Heart right ventricle (tissue), 16 donors: Measurements from ENCODE around the gene NFAM1. TPM values are rescaled to one million over a fixed set of nuclear protein-coding genes. Genes with fewer than 3 reads are reported as not detected.

ENCODE experiments used
- ATAC-seq, 8 donors: fragments of 200-7000 bp; cut with Tn5 transposase; one replicate each; pipeline ENCODE4 v1.9.1; 2020; ENCODE audit warnings: mild to moderate bottlenecking in 8 of 8, moderate library complexity in 8 of 8, moderate number of reproducible peaks in 1 of 8
- DNase-seq, 2 donors: peaks; one replicate each; pipeline ENCODE4 v3.0.0-alpha.2; 2020
- H3K27ac ChIP-seq, 10 donors: fragments of 200-600 bp; sonication (generic) in 2 of 10; one replicate each; pipeline versions ENCODE4 v1.5.0 to v1.8.0; 2020 to 2022; ENCODE audit warnings: mild to moderate bottlenecking in 3 of 10
- H3K27me3 ChIP-seq, 7 donors: fragments of 200-600 bp; one replicate each; pipeline ENCODE4 v1.8.0; 2021 to 2022; ENCODE audit warnings: mild to moderate bottlenecking in 2 of 7
- H3K36me3 ChIP-seq, 9 donors: fragments of 200-600 bp; sonication (generic) in 1 of 9; one replicate each; pipeline versions ENCODE4 v1.5.0 to v1.8.0; 2020 to 2022; ENCODE audit warnings: mild to moderate bottlenecking in 2 of 9
- H3K4me1 ChIP-seq, 9 donors: fragments of 200-600 bp; sonication (generic) in 1 of 9; one replicate each; pipeline versions ENCODE4 v1.5.0 to v1.8.0; 2020 to 2022; ENCODE audit warnings: mild to moderate bottlenecking in 4 of 9
- H3K4me3 ChIP-seq, 10 donors: fragments of 200-600 bp; sonication (generic) in 2 of 10; one replicate each; pipeline versions ENCODE4 v1.5.0 to v1.8.0; 2020 to 2022; ENCODE audit warnings: mild to moderate bottlenecking in 7 of 10, moderate library complexity in 2 of 10
- H3K9me3 ChIP-seq, 11 donors: fragments of 200-600 bp in 10 of 11; sonication (generic) in 2 of 11; one replicate each; pipeline versions ENCODE4 v1.5.0 to v1.8.0; 2013 to 2022; ENCODE audit warnings: mild to moderate bottlenecking in 2 of 11, control low read depth in 1 of 11, moderate library complexity in 1 of 11
- whole genome bisulfite sequencing, 2 donors: extraction: QIAGEN DNeasy Blood & Tissue Kit; methylation state at CpG; one replicate each; pipeline ENCODE4 v1.1.7; 2013; ENCODE audit warnings: inconsistent platforms in 1 of 2; 5-methylcytosine and 5-hydroxymethylcytosine counted together
- intact Hi-C, 10 donors: fragments of 100-400 bp; cut with DNase I; formaldehyde crosslinking; loops; one replicate each; pipeline versions ENCODE4 v1.11.1 to v1.14.2; 2022
- polyA plus RNA-seq, 2 donors: library from polyadenylated mRNA; stranded (reverse); fragments of 200-250 nt; gene quantifications; one replicate each; pipeline ENCODE4 v1.2.3, GENCODE V29; 2013
- total RNA-seq, 10 donors: library from RNA; stranded (reverse); fragmentation: NEBNext Ultra II Directional in 3 of 10; extraction: Animal tissue kit (Norgen Biotek cat#: 25700) in 3 of 10; gene quantifications; one replicate each; pipeline versions ENCODE4 v1.2.1 to v1.2.4, GENCODE V29; 2021 to 2023
- TF ChIP-seq, protein P1 (sequence below), 9 donors: fragments of 200-600 bp; sonication (generic) in 2 of 9; IDR thresholded peaks; one replicate each; pipeline versions ENCODE4 v1.5.0 to v1.8.0; 2021 to 2022; ENCODE audit warnings: antibody characterized with exemption in 9 of 9, mild to moderate bottlenecking in 5 of 9, moderate library complexity in 1 of 9
- donor health status: Arrhythmogenic right ventricular cardiomyopathy.
- donor health status: ischemic (EF 13 %, LVEDD 7.1; RV severe dilation, severe dysfunction).
- donor health status: healthy with polysubstance abuse.
- donor health status: DM: no; HTN: yes; CAD: no.
- donor health status: DM: no; HTN: no; CAD: no.
- donor health status: ischemic (EF 25% LVEDD 6.9; RV normal size, moderate dysfunction).
- donor health status: ischemic (EF 25% LVEDD 5.7; RV mildly dilated, moderate dysfunction).
- donor health status: healthy.
- donor health status: DM: yes; HTN: yes; CAD: no.
- donor health status: Ischemic cardiomyopathy.
- donor health status: ischemic (EF 35%, LVEDD 5.7; RV mildly dilated, moderate dysfunction).
- donor health status: nonischemic (EF 11% LVEDD 7.7; RV severe dilation, severe dysfunction).
- donor health status: DM: yes; HTN: yes; CAD: no.
- donor health status: PGD.
- donor health status: ischemic (EF 29% LVEDD 5.4; RV normal size, mild dysfunction).
- donor health status: nonischemic (EF 23%, LVEDD 6.1; RV moderate dilation, normal function).

The NFAM1 gene
- total and polyA plus RNA-seq, 12 donors, result 0.38 to 6.4 (median 1.4) TPM

- Histone ChIP-seq H3K36me3 (no peaks in the 10 kb centered on the region), H3K4me3 (no peak overlapping the region), H3K9me3 (peaks cover 0 to 5% (median 0%) of the 10 kb centered on the region in 11 donors), H3K27me3 (peaks cover 0 to 45% (median 7%) of the 10 kb centered on the region in 7 donors), H3K27ac (no peak overlapping the region), H3K4me1 (peaks cover 0 to 12% (median 2%) of the 10 kb centered on the region in 9 donors)
- TF ChIP-seq, protein P1, sequence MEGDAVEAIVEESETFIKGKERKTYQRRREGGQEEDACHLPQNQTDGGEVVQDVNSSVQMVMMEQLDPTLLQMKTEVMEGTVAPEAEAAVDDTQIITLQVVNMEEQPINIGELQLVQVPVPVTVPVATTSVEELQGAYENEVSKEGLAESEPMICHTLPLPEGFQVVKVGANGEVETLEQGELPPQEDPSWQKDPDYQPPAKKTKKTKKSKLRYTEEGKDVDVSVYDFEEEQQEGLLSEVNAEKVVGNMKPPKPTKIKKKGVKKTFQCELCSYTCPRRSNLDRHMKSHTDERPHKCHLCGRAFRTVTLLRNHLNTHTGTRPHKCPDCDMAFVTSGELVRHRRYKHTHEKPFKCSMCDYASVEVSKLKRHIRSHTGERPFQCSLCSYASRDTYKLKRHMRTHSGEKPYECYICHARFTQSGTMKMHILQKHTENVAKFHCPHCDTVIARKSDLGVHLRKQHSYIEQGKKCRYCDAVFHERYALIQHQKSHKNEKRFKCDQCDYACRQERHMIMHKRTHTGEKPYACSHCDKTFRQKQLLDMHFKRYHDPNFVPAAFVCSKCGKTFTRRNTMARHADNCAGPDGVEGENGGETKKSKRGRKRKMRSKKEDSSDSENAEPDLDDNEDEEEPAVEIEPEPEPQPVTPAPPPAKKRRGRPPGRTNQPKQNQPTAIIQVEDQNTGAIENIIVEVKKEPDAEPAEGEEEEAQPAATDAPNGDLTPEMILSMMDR (IDR thresholded peaks at IDR 0.05), result no peak
- intact Hi-C loops, result no loop called here
- ATAC-seq (no peak), DNase-seq (no peak)
- 73 to 86% methylated on average over 4 of the region's 4 CpGs for WGBS, 2 donors
Measured at GRCh38 chr22:42345458-42345857, 86.7 kb downstream of the NFAM1 start.

- 33 to 48% methylated on average over 31 of the region's 31 CpGs for WGBS, 2 donors
- ATAC-seq, result peak; percentile 39 to 67 (median 50)
- peak in 1 of 2 donors; percentile 62 for DNase-seq
Measured at GRCh38 chr22:42344361-42344905, 87.8 kb downstream of the NFAM1 start.

DNA sequence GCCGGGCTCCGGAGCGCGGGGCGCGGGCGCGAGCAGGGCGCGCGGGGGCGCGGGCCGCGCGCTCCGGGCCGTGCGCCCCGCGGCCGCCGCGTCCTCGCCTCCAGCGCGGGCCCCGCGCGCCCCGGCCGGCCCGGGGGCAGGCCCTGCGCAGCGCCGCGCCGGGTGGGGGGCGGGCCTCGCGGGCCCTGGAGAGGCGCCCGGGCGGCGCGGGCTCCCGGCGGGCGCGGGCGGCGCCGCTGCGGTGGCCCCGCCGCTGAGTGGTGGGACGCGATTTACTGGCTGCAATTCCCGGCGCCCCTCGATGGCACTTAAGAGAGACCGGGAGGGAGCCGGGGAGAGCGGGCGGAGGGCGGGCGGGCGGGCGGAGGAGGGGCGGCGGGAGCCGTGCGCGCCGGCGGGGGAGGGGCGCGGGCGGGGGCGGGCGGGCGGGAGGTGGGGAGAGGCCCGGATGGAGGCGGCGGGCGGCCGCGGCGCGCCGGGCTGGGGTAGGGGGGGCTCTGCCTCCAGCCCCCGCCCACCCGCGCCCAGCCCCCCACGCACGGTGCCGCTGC is 88.6 kb downstream of the NFAM1 start:
- intact Hi-C loops, result no loop called here
- 0 to 1% methylated on average over 41 to 62 of the region's 97 CpGs for WGBS, 2 donors
- H3K4me1 ChIP-seq, result peaks cover 0 to 12% (median 2%) of the 10 kb centered on the region in 9 donors
- no peaks in the 10 kb centered on the region for H3K9me3 ChIP-seq
- peaks cover 0 to 50% (median 7%) of the 10 kb centered on the region in 7 donors for H3K27me3 ChIP-seq
- peak overlapping the region in 3 of 10 donors; percentile 19 to 58 (median 49) for H3K27ac ChIP-seq
- DNase-seq (no peak), ATAC-seq (peak in 4 of 8 donors; percentile 28 to 51 (median 41))
- TF ChIP-seq, protein P1 (IDR thresholded peaks at IDR 0.05), result no peak
- no peaks in the 10 kb centered on the region for H3K36me3 ChIP-seq
- peak overlapping the region in 9 of 10 donors; percentile 8 to 51 (median 46) for H3K4me3 ChIP-seq

More at GRCh38 chr22:42344361-42344905, 87.8 kb downstream of the NFAM1 start:
- Histone ChIP-seq H3K27ac (peak overlapping the region in 7 of 10 donors; percentile 19 to 58 (median 43)), H3K9me3 (no peaks in the 10 kb centered on the region), H3K27me3 (peaks cover 0 to 50% (median 7%) of the 10 kb centered on the region in 7 donors), H3K4me1 (peaks cover 0 to 12% (median 2%) of the 10 kb centered on the region in 9 donors), H3K36me3 (no peaks in the 10 kb centered on the region), H3K4me3 (peak overlapping the region in 6 of 10 donors; percentile 13 to 41 (median 38))
- TF ChIP-seq, protein P1 (IDR thresholded peaks at IDR 0.05), result no peak
- intact Hi-C loops, result no loop called here

DNA sequence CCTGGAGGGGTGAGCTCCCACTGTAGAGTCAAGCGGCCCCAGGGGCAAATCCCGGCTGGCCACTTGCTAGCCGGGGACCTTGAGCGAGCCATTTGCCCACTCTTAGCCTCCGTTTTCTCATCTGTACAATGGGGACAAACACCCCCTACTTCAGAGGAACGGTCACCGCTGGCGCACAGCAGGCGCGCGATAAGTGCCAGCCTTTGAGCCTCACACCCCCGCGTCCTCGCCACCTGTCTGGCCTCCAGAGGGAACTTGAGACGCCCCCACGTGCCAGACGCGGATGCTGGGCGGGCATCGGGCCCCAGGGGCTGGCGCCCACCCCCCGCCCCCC is 89.1 kb downstream of the NFAM1 start:
- Histone ChIP-seq H3K4me3 (peak overlapping the region in 9 of 10 donors; percentile 8 to 51 (median 46)), H3K27me3 (peaks cover 0 to 50% (median 7%) of the 10 kb centered on the region in 7 donors), H3K27ac (no peak overlapping the region), H3K4me1 (peaks cover 0 to 12% (median 2%) of the 10 kb centered on the region in 9 donors), H3K9me3 (no peaks in the 10 kb centered on the region), H3K36me3 (no peaks in the 10 kb centered on the region)
- intact Hi-C loops, result no loop called here
- DNase-seq (no peak), ATAC-seq (no peak)
- WGBS, 2 donors, result 26 to 31% methylated on average over 20 to 21 of the region's 22 CpGs
- TF ChIP-seq, protein P1 (IDR thresholded peaks at IDR 0.05), result no peak
